Fibroblast of the aortic adventitia (primary cell): ENCODE results near the gene SPOCD1. TPM values are rescaled to one million over a fixed set of nuclear protein-coding genes. Genes with fewer than 3 reads are reported as not detected.

Experiments
- DNase-seq: peaks from one replicate; pipeline ENCODE4 v3.0.0-alpha.2; 2010; ENCODE audit warnings: low read depth
- H3K4me3 ChIP-seq: 2 replicates; pipeline ENCODE4 v1.5.1; 2011; ENCODE audit warnings: low read depth, mild to moderate bottlenecking, control low read depth, low read length, moderate library complexity
- total RNA-seq: library from RNA; depleted of rRNA; stranded (reverse); fragments of >200 nt; gene quantifications from 2 replicates; pipeline ENCODE4 v1.2.3, GENCODE V29; 2012; ENCODE audit warnings: low replicate concordance
- TF ChIP-seq, protein P1 (sequence below): IDR thresholded peaks from 2 replicates; pipeline ENCODE4 v1.5.1; 2011; ENCODE audit warnings: mild to moderate bottlenecking, low read length, control low read depth, inconsistent platforms; ENCODE audit not compliant: insufficient read depth

SPOCD1 gene
- total RNA-seq, 1 donor: 37.2 TPM

DNA sequence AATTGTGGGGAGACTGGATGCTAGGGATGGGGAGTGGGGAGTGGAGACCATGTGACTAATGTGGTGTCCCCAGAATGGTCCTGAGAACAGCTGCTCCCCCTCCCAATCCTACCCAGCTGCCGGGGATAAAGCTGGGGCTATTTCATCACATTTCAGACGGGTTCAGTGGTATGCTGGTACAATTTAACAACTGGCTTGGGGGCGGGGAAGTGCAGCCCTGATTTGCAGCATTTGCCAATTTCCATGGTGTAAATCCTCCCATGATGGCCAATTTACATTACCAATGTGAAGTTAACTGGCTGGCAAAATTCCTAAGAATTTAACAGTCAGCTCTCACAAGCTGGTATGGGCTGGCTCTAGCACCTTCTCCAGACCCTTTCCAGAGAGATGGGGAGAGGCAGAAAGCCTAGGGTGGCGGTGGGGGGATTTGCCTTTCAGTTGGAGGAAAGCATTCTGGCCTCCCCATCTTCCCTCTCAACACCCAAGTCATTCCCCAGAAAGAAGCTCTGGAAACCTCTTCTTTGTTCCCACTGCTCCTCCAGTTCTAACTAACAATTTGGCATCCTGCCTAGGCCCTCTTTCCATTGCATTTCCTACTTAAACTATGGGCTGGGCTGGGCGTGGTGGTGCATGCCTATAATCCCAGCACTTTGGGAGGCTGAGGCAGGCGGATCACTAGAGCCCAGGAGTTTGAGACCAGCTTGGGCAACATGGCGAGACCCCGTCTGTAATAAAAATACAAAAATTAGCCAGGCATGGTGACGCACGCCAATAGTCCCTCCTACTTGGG is 40.4 kb downstream of the SPOCD1 start:
- H3K4me3 ChIP-seq: no peak overlapping the region
- no peak for DNase-seq
- TF ChIP-seq, protein P1, sequence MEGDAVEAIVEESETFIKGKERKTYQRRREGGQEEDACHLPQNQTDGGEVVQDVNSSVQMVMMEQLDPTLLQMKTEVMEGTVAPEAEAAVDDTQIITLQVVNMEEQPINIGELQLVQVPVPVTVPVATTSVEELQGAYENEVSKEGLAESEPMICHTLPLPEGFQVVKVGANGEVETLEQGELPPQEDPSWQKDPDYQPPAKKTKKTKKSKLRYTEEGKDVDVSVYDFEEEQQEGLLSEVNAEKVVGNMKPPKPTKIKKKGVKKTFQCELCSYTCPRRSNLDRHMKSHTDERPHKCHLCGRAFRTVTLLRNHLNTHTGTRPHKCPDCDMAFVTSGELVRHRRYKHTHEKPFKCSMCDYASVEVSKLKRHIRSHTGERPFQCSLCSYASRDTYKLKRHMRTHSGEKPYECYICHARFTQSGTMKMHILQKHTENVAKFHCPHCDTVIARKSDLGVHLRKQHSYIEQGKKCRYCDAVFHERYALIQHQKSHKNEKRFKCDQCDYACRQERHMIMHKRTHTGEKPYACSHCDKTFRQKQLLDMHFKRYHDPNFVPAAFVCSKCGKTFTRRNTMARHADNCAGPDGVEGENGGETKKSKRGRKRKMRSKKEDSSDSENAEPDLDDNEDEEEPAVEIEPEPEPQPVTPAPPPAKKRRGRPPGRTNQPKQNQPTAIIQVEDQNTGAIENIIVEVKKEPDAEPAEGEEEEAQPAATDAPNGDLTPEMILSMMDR: no peak

DNA sequence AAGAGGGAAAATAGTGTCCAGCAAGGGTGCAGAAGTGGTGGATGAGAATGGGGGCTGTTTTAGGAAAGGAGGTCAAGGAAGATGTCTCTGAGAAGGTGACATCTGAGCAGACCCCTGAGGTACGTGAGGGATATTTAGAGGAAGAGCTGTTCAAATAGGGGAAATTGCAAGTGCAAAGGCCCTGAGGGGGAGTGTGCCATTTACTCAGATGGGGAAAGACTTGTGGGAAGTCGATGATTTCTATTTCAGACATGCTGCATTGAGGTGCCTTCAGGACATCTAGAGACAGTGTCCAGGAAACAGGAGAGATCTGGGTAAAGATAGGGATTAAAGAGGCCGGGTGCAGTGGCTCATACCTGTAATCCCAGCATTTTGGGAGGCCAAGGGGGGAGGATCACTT is 41.3 kb downstream of the SPOCD1 start:
- TF ChIP-seq, protein P1: no peak
- no peak overlapping the region for H3K4me3 ChIP-seq
- no peak for DNase-seq

GRCh38 chr1:31773861-31774260 is 42.0 kb downstream of the SPOCD1 start:
- no peak for DNase-seq
- H3K4me3 ChIP-seq: no peak overlapping the region
- TF ChIP-seq, protein P1: no peak

- TF ChIP-seq, protein P1: no peak
- no peak overlapping the region for H3K4me3 ChIP-seq
- DNase-seq: no peak
Measured at GRCh38 chr1:31772669-31773248, 43.1 kb downstream of the SPOCD1 start.

DNA sequence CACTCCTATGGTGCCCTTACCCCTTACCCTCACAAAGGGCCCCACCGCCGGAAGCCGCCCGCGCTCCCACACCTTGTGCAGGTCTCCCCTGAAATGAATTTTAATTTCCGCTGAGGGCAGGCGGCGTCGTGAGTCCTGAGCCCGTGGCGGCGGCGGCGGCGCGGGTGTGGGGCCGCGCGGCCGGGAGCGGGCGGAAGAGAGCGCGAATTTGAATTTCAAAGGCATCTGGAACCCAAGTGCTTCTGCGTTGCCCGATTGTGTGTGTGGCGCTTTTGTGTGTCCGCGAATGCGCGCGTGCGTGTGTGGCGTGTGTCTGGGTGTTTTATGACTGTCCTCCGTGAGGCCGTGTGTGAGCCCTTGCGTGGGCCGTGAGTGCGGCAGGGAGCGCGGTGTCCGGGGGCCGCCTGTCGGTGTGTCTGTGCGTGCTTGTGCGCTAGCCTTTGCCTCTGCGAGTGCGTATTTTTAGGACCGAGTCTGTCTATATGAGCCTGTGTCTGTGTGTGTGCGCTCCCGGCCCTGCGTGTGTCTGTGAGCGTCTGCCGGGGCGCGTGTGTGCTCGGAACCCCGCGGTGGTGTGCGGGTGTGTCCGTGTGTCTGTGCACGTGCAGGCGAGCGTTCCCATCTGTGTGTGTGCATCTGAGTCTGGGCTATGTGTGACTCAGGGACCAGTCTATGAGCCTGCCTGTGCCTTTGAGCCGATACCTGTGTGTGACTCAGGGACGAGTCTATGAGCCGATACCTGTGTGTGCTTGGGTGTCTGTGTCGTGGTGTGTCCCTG is 43.7 kb downstream of the SPOCD1 start:
- H3K4me3 ChIP-seq: peak overlapping the region; percentile 35

DNA sequence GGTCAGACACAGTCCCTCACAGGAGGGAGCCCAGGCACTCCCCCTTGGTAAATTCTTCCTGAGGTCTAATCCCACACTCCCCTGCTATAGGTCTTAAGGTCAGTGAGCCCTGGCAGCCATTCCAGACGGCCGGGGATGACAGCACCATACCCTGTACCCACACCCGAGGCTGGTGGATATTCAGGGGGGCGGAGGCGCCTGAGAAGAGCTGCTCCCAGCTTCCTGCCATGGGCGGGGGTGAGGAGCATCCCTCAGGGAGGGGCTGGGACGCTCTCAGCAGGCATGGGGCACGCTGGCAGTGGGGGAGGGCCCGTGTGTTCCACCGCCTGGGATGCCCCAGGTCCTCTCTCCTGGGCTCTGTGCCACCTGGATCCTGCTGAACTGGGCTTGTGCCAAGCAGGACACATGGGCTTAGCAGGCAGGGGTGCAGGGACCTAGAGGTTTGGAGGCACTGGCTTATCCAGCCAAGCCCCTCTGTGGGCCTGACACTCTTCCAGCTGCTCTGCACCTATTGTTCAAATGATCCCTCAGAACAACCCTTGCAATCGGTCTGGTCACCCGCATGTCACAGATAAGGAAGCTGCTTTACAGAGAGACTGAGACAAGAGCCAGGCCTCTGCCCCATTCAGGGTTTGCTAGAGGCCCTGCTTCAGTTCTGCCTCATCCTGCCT is 46.0 kb downstream of the SPOCD1 start:
- no peak for DNase-seq
- H3K4me3 ChIP-seq: no peak overlapping the region
- TF ChIP-seq, protein P1: no peak

More for the DNA sequence above, 43.7 kb downstream of the SPOCD1 start:
- DNase-seq: no peak
- TF ChIP-seq, protein P1: peak; percentile 23
